Endodermal cell (in vitro differentiated cells): ENCODE measurements around the gene TRAPPC3. TPM values are rescaled to one million over a fixed set of nuclear protein-coding genes. Genes with fewer than 3 reads are reported as not detected.

Source experiments
- DNase-seq: peaks from one replicate; pipeline ENCODE4 v3.0.0-alpha.2; 2017
- H3K27ac ChIP-seq: 2 replicates; pipeline ENCODE4 v1.5.1; 2013; ENCODE audit warnings: mild to moderate bottlenecking, low read depth, low read length, moderate library complexity
- H3K27me3 ChIP-seq: 2 replicates; pipeline ENCODE4 v1.6.1; 2013; ENCODE audit warnings: mild to moderate bottlenecking, low read length, moderate library complexity; ENCODE audit not compliant: insufficient read depth, control insufficient read depth, poor library complexity, severe bottlenecking
- H3K36me3 ChIP-seq: 2 replicates; pipeline ENCODE4 v1.7.0; 2013; ENCODE audit warnings: mild to moderate bottlenecking, low read length, moderate library complexity; ENCODE audit not compliant: control insufficient read depth, insufficient read depth
- H3K4me1 ChIP-seq: one replicate; pipeline ENCODE4 v1.7.0; 2013; ENCODE audit warnings: low read length; ENCODE audit not compliant: control insufficient read depth, insufficient read depth
- H3K4me3 ChIP-seq: 2 replicates; pipeline ENCODE4 v1.5.1; 2013; ENCODE audit warnings: mild to moderate bottlenecking, low read length, moderate library complexity
- H3K9ac ChIP-seq: 2 replicates; pipeline ENCODE4 v1.6.1; 2013; ENCODE audit warnings: mild to moderate bottlenecking, low read length, moderate library complexity; ENCODE audit not compliant: poor library complexity, severe bottlenecking; ENCODE audit errors: extremely low read depth
- H3K9me3 ChIP-seq: 2 replicates; pipeline ENCODE4 v1.6.1; 2013; ENCODE audit warnings: mild to moderate bottlenecking, low read length, moderate library complexity; ENCODE audit not compliant: control insufficient read depth
- H3K27ac Mint-ChIP-seq: 2 replicates; pipeline ENCODE4 v1.8.0; 2020; ENCODE audit warnings: mixed read lengths
- H3K27me3 Mint-ChIP-seq: 2 replicates; pipeline ENCODE4 v1.8.0; 2021; ENCODE audit warnings: mild to moderate bottlenecking, mixed read lengths; ENCODE audit not compliant: insufficient read depth
- H3K36me3 Mint-ChIP-seq: 2 replicates; pipeline ENCODE4 v1.8.0; 2020; ENCODE audit warnings: low read depth, mixed read lengths
- H3K4me1 Mint-ChIP-seq: 2 replicates; pipeline ENCODE4 v1.8.0; 2020; ENCODE audit warnings: mixed read lengths
- H3K4me3 Mint-ChIP-seq: 2 replicates; pipeline ENCODE4 v1.8.0; 2020; ENCODE audit warnings: mild to moderate bottlenecking, moderate library complexity, mixed read lengths
- H3K9me3 Mint-ChIP-seq: 2 replicates; pipeline ENCODE4 v1.8.0; 2020; ENCODE audit warnings: mild to moderate bottlenecking, mixed read lengths
- WGBS, 2 experiments: methylation state at CpG; one replicate each; pipeline versions ENCODE4 v1.1.5 to v1.1.7; 2013; ENCODE audit warnings: missing lambda C conversion rate in 2 of 2, mixed read lengths in 1 of 2; ENCODE audit not compliant: insufficient coverage in 1 of 2, insufficient read length in 1 of 2; 5-methylcytosine and 5-hydroxymethylcytosine counted together
- total RNA-seq, 2 donors: library from RNA; stranded (reverse); fragmentation: NEBNext Ultra II Directional in 1 of 2; extraction: Animal tissue kit (Norgen Biotek cat#: 25700) in 1 of 2; gene quantifications; 2 replicates in 1 of 2; 3 replicates in 1 of 2; pipeline ENCODE4 v1.2.1, GENCODE V29; 2021
- TF ChIP-seq, protein P1 (sequence below): fragments of 200-600 bp; sonication (generic); conservative IDR thresholded peaks from 2 replicates; pipeline ENCODE4 v1.5.0; 2021; ENCODE audit warnings: antibody characterized with exemption, mild to moderate bottlenecking

TRAPPC3 gene
- total RNA-seq, 2 donors from 2014 or later = 61.5 to 79.9 TPM

DNA sequence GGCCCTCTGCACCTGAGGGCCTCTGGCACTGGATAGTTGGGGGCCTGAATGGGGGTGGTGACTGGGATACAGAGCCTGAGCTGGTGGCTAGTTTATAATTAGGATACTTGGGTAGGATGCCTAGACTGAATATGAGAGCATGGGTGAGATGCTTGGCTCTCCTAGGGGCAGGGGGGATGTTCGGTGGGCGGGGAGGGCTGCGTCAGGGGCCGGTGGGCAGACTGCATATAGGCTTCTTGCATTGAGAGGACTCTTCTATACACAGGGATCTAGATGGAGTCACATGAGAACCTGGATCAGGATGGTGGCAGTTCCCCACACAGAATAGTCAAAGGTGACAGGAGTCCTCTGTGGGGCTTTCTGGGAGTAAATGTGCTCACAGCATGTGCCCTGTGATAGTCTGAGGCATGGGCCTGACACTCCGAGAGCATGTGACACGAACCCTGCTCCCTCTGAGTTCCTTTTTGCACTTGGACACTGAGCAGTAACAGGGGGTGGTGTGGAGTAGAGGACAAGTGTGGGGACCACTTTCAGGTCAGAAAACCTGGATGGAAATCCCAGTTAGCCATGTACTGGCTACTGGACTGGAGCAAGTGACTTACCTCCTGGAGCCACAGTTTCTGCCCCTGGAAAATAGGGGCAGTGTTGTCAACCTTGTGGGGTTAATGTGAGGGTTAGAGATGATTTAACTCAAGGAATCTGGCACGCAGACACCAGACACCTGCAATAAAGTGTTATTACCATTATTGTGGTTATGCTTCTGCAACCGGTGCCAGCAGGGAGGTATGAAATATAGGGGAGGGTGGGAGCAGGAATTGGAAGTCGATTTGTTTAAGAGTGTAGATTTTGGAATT lies 8.9 kb upstream of the TRAPPC3 start:
- H3K4me3 Mint-ChIP-seq = peak overlapping the region; percentile 84
- no peak overlapping the region for H3K27ac ChIP-seq
- peaks cover 15% of the 10 kb centered on the region for H3K36me3 Mint-ChIP-seq
- no peaks in the 10 kb centered on the region for H3K9me3 Mint-ChIP-seq
- H3K4me1 Mint-ChIP-seq = peaks cover 63% of the 10 kb centered on the region
- H3K9ac ChIP-seq = peak overlapping the region; percentile 41
- TF ChIP-seq, protein P1, sequence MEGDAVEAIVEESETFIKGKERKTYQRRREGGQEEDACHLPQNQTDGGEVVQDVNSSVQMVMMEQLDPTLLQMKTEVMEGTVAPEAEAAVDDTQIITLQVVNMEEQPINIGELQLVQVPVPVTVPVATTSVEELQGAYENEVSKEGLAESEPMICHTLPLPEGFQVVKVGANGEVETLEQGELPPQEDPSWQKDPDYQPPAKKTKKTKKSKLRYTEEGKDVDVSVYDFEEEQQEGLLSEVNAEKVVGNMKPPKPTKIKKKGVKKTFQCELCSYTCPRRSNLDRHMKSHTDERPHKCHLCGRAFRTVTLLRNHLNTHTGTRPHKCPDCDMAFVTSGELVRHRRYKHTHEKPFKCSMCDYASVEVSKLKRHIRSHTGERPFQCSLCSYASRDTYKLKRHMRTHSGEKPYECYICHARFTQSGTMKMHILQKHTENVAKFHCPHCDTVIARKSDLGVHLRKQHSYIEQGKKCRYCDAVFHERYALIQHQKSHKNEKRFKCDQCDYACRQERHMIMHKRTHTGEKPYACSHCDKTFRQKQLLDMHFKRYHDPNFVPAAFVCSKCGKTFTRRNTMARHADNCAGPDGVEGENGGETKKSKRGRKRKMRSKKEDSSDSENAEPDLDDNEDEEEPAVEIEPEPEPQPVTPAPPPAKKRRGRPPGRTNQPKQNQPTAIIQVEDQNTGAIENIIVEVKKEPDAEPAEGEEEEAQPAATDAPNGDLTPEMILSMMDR = no peak
- no peak overlapping the region for H3K27ac Mint-ChIP-seq
- DNase-seq = no peak
- H3K27me3 ChIP-seq = no peaks in the 10 kb centered on the region
- peak overlapping the region; percentile 93 for H3K4me3 ChIP-seq
- H3K36me3 ChIP-seq = peaks cover 27% of the 10 kb centered on the region
- H3K9me3 ChIP-seq = no peaks in the 10 kb centered on the region
- peaks cover 16% of the 10 kb centered on the region for H3K27me3 Mint-ChIP-seq
- peaks cover 32% of the 10 kb centered on the region for H3K4me1 ChIP-seq
- 89 to 92% methylated on average over 8 to 9 of the region's 9 CpGs for WGBS, 2 experiments

DNA sequence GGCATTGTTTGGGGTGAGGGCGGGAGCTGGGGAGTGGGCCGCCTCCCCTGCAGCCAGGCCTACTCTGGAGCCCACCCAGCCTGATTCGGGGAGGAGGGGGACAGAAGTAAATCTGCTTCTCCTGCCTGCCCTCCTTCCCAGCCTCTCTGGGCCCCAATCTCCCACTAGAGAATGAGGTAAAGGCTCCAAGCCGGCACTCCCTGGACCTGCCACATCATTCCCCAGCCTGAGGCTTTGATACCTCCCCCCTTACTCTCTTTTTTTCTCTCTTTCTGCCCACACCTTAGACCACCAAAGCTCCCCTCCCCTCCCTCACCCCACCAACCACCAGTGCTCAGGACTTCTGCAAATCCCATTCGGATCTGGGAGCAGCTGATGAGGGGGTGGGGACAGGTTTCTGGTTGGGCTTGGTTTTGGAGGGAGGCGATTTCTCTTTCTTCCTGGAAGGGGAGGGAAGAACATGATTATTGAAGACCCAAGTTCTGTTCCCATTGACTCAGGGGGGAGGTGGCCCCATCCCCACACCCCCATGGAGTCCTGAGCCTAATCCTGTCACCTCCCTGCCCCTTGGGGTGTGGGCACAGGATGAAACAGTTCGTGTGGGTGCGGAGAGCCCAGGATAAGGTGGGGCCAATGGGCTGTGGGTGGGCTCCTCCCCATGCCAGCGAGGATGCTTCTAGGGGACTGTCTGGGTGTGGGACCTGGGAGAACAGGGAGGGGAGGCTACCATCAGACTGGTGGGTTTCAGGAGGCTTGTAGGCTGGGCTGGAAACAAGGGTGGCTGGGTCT lies 8.0 kb upstream of the TRAPPC3 start:
- 15 to 40% methylated on average over 4 to 8 of the region's 9 CpGs for WGBS, 2 experiments
- no peaks in the 10 kb centered on the region for H3K9me3 Mint-ChIP-seq
- peak overlapping the region; percentile 84 for H3K4me3 Mint-ChIP-seq
- peaks cover 23% of the 10 kb centered on the region for H3K36me3 ChIP-seq
- H3K9me3 ChIP-seq = no peaks in the 10 kb centered on the region
- H3K27me3 Mint-ChIP-seq = peaks cover 24% of the 10 kb centered on the region
- H3K4me1 ChIP-seq = peaks cover 29% of the 10 kb centered on the region
- DNase-seq = no peak
- peak overlapping the region; percentile 95 for H3K27ac ChIP-seq
- H3K27ac Mint-ChIP-seq = peak overlapping the region; percentile 85
- TF ChIP-seq, protein P1 = no peak
- peak overlapping the region; percentile 41 for H3K9ac ChIP-seq
- H3K4me3 ChIP-seq = peak overlapping the region; percentile 93
- H3K27me3 ChIP-seq = no peaks in the 10 kb centered on the region
- peaks cover 13% of the 10 kb centered on the region for H3K36me3 Mint-ChIP-seq
- H3K4me1 Mint-ChIP-seq = peaks cover 54% of the 10 kb centered on the region

DNA sequence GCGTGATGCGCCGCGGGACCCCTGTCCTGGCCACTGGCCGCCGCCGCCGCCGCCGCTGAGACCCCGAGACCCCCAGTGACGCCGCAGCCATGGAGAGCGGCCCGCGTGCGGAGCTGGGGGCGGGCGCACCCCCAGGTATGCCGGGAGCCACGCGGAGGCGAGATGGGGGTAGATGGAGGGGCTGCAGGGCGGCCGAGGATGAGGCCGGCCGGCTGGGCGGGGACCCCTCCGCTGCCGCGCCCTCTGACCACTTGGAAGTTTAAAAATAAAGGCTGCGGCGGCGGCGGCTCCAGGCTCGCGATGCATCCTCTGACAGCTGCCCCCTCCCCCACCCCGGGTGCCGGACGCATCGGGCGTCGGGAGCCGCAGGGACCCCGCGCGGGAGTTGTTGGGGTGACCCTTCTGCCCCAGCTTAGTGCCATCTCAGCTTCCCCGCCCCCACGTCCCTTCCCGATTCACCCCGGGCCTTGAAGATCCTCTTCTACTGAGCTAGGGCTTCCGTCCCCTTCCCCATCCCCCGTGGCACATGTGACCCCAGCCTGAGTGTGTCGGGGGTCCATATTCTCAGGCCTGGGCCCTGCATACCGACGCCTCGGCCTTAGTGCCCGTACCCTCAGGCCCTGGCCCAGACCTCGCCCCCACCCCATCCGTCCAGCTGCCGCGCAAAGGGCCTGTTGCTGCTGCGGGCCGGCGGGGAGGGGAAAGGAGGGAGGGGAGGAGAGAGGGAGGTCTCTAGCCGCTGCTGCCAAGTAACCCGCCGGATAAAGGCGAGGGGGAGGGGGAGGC lies 7.2 kb upstream of the TRAPPC3 start:
- H3K4me3 ChIP-seq = peak overlapping the region; percentile 93
- WGBS, 2 experiments = 0% methylated on average over 10 to 69 of the region's 69 CpGs
- H3K27me3 ChIP-seq = no peaks in the 10 kb centered on the region
- Mint-ChIP-seq H3K4me1 (peaks cover 46% of the 10 kb centered on the region), H3K4me3 (peak overlapping the region; percentile 84), H3K9me3 (no peaks in the 10 kb centered on the region), H3K27ac (peak overlapping the region; percentile 85), H3K36me3 (peaks cover 13% of the 10 kb centered on the region), H3K27me3 (peaks cover 24% of the 10 kb centered on the region)
- TF ChIP-seq, protein P1 = no peak
- peak; percentile 94 for DNase-seq
- H3K27ac ChIP-seq = peak overlapping the region; percentile 95
- peak overlapping the region; percentile 78 for H3K9ac ChIP-seq
- peaks cover 20% of the 10 kb centered on the region for H3K36me3 ChIP-seq
- H3K4me1 ChIP-seq = peaks cover 24% of the 10 kb centered on the region
- H3K9me3 ChIP-seq = no peaks in the 10 kb centered on the region
